Glutamatergic neuron (in vitro differentiated cells): Measurements from ENCODE around the gene SBK3. TPM values are rescaled to one million over a fixed set of nuclear protein-coding genes. Genes with fewer than 3 reads are reported as not detected.
"Not testable (repeated sequence)": the region's sequence is repeated elsewhere in the genome, so short reads cannot be mapped to it uniquely, and the experiment has no call there.

Experiments
- DNase-seq: peaks from one replicate; pipeline ENCODE4 v3.0.0; 2022
- H3K27ac Mint-ChIP-seq: one replicate; pipeline ENCODE4 v1.8.0; 2020; ENCODE audit warnings: mild to moderate bottlenecking, mixed read lengths, inconsistent platforms; ENCODE audit not compliant: unreplicated experiment
- H3K27me3 Mint-ChIP-seq: one replicate; pipeline ENCODE4 v1.8.0; 2020; ENCODE audit warnings: mild to moderate bottlenecking, moderate library complexity, mixed read lengths, inconsistent platforms; ENCODE audit not compliant: unreplicated experiment
- H3K36me3 Mint-ChIP-seq: one replicate; pipeline ENCODE4 v1.8.0; 2020; ENCODE audit warnings: mild to moderate bottlenecking, mixed read lengths, inconsistent platforms; ENCODE audit not compliant: unreplicated experiment
- H3K4me1 Mint-ChIP-seq: one replicate; pipeline ENCODE4 v1.8.0; 2020; ENCODE audit warnings: mild to moderate bottlenecking, low read depth, mixed read lengths, inconsistent platforms; ENCODE audit not compliant: unreplicated experiment
- H3K4me3 Mint-ChIP-seq: one replicate; pipeline ENCODE4 v1.8.0; 2020; ENCODE audit warnings: mild to moderate bottlenecking, mixed read lengths, inconsistent platforms; ENCODE audit not compliant: unreplicated experiment
- H3K9me3 Mint-ChIP-seq: one replicate; pipeline ENCODE4 v1.8.0; 2020; ENCODE audit warnings: mild to moderate bottlenecking, moderate library complexity, mixed read lengths, inconsistent platforms; ENCODE audit not compliant: unreplicated experiment
- total RNA-seq: library from RNA; stranded (reverse); fragmentation: NEBNext Ultra II Directional; extraction: Animal tissue kit (Norgen Biotek cat#: 25700); gene quantifications from one replicate; pipeline ENCODE4 v1.2.1, GENCODE V29; 2021; ENCODE audit not compliant: unreplicated experiment
- TF ChIP-seq, protein P1 (sequence below): fragments of 200-600 bp; sonication (generic); IDR thresholded peaks from one replicate; pipeline ENCODE4 v1.5.0; 2021; ENCODE audit not compliant: partially characterized antibody, unreplicated experiment

SBK3 gene
- total RNA-seq, 1 donor from 2014 or later = not detected

DNA sequence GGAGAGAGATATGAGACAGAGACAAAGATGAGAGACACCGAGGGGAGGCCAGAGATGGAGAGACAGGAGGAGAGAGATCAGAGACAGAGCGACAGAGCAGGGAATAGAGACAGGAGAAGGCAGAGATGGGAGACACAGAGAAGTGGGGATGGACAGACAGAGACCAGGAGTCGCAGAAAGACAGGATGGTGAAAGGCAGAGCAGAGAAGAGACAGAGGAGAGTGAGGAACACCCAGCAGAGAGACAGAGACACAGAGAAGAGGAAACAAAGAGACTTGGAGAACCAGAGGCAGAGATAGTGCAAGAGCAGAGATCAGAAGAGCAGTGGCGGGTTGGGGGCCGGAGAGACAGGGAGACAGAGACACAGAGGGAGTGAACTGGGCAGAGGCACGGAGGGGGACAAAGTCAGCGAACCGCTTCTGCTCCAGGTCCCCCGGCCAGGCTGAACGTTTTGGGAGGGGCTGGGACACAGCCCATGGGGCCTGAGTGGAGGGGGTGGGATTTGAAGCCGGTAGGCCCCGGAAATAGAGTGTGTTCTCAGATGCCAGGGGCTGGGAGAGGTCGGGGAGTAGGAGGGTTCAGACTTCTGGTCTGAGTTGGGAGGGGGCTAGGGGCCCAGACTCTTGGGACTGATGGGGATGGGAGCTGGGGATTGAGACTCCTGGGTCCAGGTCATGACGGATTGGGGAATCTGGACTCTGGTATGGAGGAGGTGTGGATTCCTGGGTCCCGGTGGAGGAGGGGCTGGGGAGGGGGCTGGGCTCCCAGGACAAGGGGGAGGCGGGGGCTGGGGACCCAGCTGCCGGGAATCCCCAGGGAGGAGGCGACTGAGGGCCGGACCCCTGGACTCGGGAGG, 34.7 kb upstream of the SBK3 start:
- Mint-ChIP-seq H3K27ac (peak overlapping the region; percentile 92), H3K36me3 (peaks cover 4% of the 10 kb centered on the region), H3K9me3 (peaks cover 15% of the 10 kb centered on the region), H3K4me1 (no peaks in the 10 kb centered on the region), H3K4me3 (peak overlapping the region; percentile 97), H3K27me3 (peaks cover 16% of the 10 kb centered on the region)
- DNase-seq = peak; percentile 64
- TF ChIP-seq, protein P1, sequence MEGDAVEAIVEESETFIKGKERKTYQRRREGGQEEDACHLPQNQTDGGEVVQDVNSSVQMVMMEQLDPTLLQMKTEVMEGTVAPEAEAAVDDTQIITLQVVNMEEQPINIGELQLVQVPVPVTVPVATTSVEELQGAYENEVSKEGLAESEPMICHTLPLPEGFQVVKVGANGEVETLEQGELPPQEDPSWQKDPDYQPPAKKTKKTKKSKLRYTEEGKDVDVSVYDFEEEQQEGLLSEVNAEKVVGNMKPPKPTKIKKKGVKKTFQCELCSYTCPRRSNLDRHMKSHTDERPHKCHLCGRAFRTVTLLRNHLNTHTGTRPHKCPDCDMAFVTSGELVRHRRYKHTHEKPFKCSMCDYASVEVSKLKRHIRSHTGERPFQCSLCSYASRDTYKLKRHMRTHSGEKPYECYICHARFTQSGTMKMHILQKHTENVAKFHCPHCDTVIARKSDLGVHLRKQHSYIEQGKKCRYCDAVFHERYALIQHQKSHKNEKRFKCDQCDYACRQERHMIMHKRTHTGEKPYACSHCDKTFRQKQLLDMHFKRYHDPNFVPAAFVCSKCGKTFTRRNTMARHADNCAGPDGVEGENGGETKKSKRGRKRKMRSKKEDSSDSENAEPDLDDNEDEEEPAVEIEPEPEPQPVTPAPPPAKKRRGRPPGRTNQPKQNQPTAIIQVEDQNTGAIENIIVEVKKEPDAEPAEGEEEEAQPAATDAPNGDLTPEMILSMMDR = no peak

DNA sequence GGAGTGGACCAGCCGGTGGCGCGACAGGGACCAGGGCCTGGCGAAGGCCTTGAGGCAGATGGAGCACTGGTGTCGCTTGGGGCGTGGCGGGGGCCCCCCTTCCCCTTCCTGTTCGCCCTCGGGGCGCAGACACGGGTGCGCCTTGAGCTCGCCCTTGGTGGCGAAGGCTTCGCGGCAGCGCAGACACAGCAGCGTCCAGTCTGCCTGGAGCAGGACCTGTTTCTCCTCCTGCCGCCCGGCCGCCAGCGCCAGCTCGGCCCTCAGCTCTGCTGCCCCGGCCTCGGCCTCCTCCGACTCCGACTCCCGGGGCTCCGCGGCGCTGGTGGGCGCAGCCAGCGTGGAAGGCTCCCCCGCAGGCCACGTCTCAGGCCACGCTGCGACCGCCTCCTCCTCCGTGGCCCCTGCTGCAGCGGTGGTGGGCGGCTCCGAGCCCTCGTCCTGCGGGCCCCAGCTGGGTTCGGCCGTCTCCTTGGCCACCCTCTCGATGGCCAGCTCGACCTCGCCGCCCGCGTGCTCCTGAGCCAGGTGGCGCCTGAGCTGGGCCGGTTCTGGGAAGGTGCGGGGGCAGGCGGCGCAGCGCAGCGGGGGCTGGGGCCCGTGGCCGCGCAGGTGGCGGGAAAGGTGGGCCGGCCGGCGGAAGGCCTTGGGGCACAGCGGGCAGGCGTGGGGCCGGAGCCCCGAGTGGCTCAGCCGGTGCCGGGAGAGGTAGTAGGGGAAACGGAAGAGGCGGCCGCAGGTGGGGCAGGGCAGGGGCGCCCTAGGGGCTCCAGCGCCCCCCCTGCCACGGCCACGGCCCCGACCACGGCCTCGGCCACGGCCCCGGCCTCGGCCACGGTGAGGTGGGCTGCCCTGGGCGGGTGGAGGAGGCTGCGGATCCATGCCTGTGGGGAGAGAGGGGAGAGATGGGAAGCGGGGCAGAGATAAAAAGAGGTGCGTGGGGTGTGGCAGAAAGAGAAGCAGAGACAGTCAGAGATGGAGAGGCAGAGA, 33.7 kb upstream of the SBK3 start:
- no peaks in the 10 kb centered on the region for H3K4me1 Mint-ChIP-seq

DNA sequence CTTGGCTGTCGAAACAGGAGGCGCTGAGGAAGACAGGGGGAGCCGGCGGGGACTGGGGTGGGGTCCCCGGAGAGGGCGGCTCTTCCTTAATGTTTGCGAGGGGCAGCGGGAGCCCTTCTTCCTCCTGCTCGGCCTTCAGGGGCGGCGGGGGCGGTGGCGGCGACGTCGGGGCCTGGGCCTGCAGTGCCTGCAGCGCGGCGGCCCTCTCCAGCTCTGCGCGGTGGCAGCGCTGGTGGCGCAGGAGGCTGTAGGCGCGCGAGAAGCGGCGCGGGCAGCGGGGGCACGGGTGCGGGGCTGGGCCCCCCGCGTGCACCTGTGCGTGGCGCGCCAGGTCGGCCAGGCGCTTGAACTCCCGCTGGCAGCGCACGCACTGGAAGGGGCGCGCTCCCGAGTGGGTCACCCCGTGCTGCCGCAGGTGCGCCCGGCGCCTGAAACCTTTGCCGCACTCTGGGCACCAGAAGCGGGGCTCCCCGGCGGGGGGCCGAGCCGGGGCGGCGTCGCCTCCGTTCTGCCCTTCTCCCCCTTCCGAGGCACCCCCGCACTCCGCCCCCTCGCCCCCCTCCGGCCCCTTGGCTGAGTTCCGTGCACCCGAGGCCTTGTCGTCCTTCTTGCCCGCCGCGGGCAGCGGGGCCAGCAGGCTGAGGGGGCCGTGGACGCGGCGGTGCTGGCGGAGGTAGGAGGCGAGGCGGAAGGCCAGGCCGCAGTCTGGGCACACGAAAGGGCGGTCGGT, 32.9 kb upstream of the SBK3 start:
- Mint-ChIP-seq H3K4me1 (no peaks in the 10 kb centered on the region), H3K27ac (no peak overlapping the region), H3K27me3 (peaks cover 20% of the 10 kb centered on the region), H3K4me3 (no peak overlapping the region), H3K9me3 (peaks cover 16% of the 10 kb centered on the region), H3K36me3 (peaks cover 4% of the 10 kb centered on the region)
- TF ChIP-seq, protein P1 = no peak
- no peak for DNase-seq

More for the DNA sequence above, 33.7 kb upstream of the SBK3 start:
- H3K9me3 Mint-ChIP-seq = peaks cover 16% of the 10 kb centered on the region
- peak overlapping the region; percentile 92 for H3K27ac Mint-ChIP-seq
- H3K4me3 Mint-ChIP-seq = peak overlapping the region; percentile 97
- peaks cover 17% of the 10 kb centered on the region for H3K27me3 Mint-ChIP-seq
- peaks cover 4% of the 10 kb centered on the region for H3K36me3 Mint-ChIP-seq
- DNase-seq = no peak
- TF ChIP-seq, protein P1 = no peak

DNA sequence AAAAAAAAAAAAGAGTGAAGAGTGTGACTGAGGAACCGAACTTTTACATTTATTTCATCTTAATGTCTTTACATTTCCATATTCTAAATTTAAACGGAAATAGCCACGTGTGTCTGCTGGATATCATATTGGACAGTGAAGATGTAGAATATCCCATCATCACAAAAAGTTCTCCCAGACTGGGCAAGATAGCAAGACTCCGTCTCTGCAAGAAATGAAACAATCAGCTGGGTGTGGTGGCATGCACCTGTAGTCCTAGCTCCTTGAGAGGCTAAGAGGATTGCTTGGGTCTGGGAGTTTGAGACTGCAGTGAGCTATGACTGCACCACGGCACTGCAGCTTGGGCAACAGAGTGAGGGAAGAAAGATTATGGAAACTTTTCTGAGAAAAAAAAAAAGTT, 31.4 kb upstream of the SBK3 start:
- no peaks in the 10 kb centered on the region for H3K4me1 Mint-ChIP-seq
- peaks cover 4% of the 10 kb centered on the region for H3K36me3 Mint-ChIP-seq
- peaks cover 20% of the 10 kb centered on the region for H3K27me3 Mint-ChIP-seq
- peaks cover 16% of the 10 kb centered on the region for H3K9me3 Mint-ChIP-seq
- H3K4me3 Mint-ChIP-seq = peak overlapping the region; percentile 55
- no peak overlapping the region for H3K27ac Mint-ChIP-seq
- DNase-seq = no peak
- TF ChIP-seq, protein P1 = no peak

DNA sequence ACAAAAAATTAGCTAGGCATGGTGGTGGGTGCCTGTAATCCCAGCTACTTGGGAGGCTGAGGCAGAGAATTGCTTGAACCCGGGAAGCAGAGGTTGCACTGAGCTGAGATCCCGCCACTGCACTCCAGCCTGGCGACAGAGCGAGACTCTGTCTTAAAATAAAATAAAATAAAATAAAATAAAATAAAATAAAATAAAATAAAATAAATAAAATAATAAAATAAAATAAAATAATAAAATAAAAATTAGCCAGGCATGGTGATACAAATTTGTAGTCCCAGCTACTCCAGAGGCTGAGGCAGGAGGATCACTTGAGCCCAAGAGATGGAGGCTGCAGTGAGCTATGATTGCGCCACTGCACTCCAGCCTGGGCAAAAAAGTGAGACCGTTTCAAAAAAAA, 28.6 kb upstream of the SBK3 start:
- Mint-ChIP-seq H3K9me3 (peaks cover 11% of the 10 kb centered on the region), H3K27me3 (peaks cover 16% of the 10 kb centered on the region)
- H3K4me1 Mint-ChIP-seq, H3K27ac Mint-ChIP-seq, DNase-seq, H3K36me3 Mint-ChIP-seq, H3K4me3 Mint-ChIP-seq: not testable (repeated sequence)

DNA sequence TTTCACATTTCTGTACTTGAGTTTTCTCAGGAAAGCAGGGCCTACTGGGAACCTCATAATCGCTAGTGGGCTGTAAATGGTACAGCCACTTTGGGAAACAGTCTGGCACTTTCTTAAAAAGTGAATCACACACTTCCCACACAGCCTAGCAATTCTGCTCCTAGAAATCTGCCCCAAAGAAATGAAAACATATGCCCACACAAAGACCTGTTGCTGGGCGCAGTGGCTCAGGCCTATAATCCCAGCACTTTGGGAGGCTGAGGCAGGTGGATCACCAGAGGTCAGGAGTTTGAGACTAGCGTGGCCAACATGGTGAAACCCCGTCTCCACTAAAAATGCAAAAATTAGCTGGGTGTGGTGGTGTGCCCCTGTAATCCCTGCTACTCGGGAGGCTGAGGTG, 24.1 kb upstream of the SBK3 start:
- not testable (repeated sequence) for H3K27me3 Mint-ChIP-seq, H3K27ac Mint-ChIP-seq, H3K4me3 Mint-ChIP-seq, H3K4me1 Mint-ChIP-seq, DNase-seq, H3K36me3 Mint-ChIP-seq, H3K9me3 Mint-ChIP-seq
